H1 (cell line): Measurements from ENCODE around the gene XPNPEP3. TPM values are rescaled to one million over a fixed set of nuclear protein-coding genes. Genes with fewer than 3 reads are reported as not detected.

Experiments used
- CTCF ChIA-PET: fragments of 300-600 bp; sonication (Branson Sonifier 250); formaldehyde crosslinking; loops from one replicate; lab custom pipeline; 2021; ENCODE audit not compliant: partially characterized antibody; lab: Charles Lee
- POLR2A ChIA-PET: fragments of 300-600 bp; sonication (Branson Sonifier 250); formaldehyde crosslinking; loops from one replicate; lab custom pipeline; 2021; ENCODE audit warnings: inconsistent platforms; ENCODE audit not compliant: partially characterized antibody; lab: Charles Lee
- DNase-seq, 2 experiments: peaks; one replicate each; pipeline versions ENCODE4 v3.0.0 to v3.0.0-alpha.2; 2010 to 2022; ENCODE audit warnings: low spot score in 2 of 2, low read depth in 1 of 2, mixed read lengths in 1 of 2
- FAIRE-seq: peaks from 2 replicates; lab custom pipeline; 2011; peaks lifted over from hg19 to GRCh38; lab: Jason Lieb, UNC
- H2AFZ ChIP-seq: 2 replicates; pipeline ENCODE4 v1.8.1; 2012; ENCODE audit warnings: low read length, inconsistent platforms
- H2AK5ac ChIP-seq: 2 replicates; pipeline ENCODE4 v1.6.1; 2013; ENCODE audit warnings: low read depth, low read length
- H2BK120ac ChIP-seq: replicated peaks from 2 replicates; pipeline ENCODE3; 2013; ENCODE audit warnings: low read depth, low read length, inconsistent platforms
- H2BK12ac ChIP-seq: 2 replicates; pipeline ENCODE4 v1.6.1; 2013; ENCODE audit warnings: low read depth, low read length
- H2BK15ac ChIP-seq: 2 replicates; pipeline ENCODE4 v1.6.1; 2013; ENCODE audit warnings: low read length
- H2BK20ac ChIP-seq: 2 replicates; pipeline ENCODE4 v1.6.1; 2013; ENCODE audit warnings: low read length
- H2BK5ac ChIP-seq: 2 replicates; pipeline ENCODE4 v1.6.1; 2013; ENCODE audit warnings: low read depth, low read length
- H3K14ac ChIP-seq: 2 replicates; pipeline ENCODE4 v1.6.1; 2013; ENCODE audit warnings: inconsistent platforms; ENCODE audit not compliant: insufficient read length
- H3K18ac ChIP-seq: 2 replicates; pipeline ENCODE4 v1.6.1; 2013; ENCODE audit warnings: low read length; ENCODE audit errors: extremely low read depth
- H3K23ac ChIP-seq: 2 replicates; pipeline ENCODE4 v1.6.1; 2013; ENCODE audit warnings: inconsistent platforms; ENCODE audit not compliant: insufficient read length
- H3K23me2 ChIP-seq: 2 replicates; pipeline ENCODE4 v1.6.1; 2013; ENCODE audit warnings: low read depth, low read length
- H3K27ac ChIP-seq: 2 replicates; pipeline ENCODE4 v1.6.1; 2011; ENCODE audit warnings: low read depth, low read length, inconsistent platforms
- H3K27me3 ChIP-seq, 4 experiments: replicated peaks in 1 of 4; 1 replicate in 1 of 4; 2 replicates in 3 of 4; pipeline versions ENCODE4 v1.6.1 to v1.8.1; 2011 to 2013; ENCODE audit warnings: low read length in 3 of 4, mild to moderate bottlenecking in 3 of 4, inconsistent platforms in 2 of 4, mixed read lengths in 2 of 4, moderate library complexity in 1 of 4; ENCODE audit not compliant: control insufficient read depth in 3 of 4, insufficient read depth in 3 of 4; ENCODE audit errors: extremely low read depth in 1 of 4
- H3K36me3 ChIP-seq, 4 experiments: 2 replicates each; pipeline versions ENCODE4 v1.6.1 to v1.8.1; 2011 to 2013; ENCODE audit warnings: mild to moderate bottlenecking in 4 of 4, low read length in 3 of 4, moderate library complexity in 2 of 4, control low read depth in 1 of 4, inconsistent platforms in 1 of 4; ENCODE audit not compliant: insufficient read depth in 4 of 4, control insufficient read depth in 2 of 4
- H3K4ac ChIP-seq: replicated peaks from 2 replicates; pipeline ENCODE3; 2013; ENCODE audit warnings: low read length, low read depth, mixed read lengths, inconsistent platforms; ENCODE audit not compliant: insufficient read length
- H3K4me1 ChIP-seq, 4 experiments: replicated peaks in 1 of 4; 1 replicate in 1 of 4; 2 replicates in 3 of 4; pipeline versions ENCODE4 v1.6.1 to v1.8.1; 2011 to 2013; ENCODE audit warnings: low read length in 3 of 4, inconsistent platforms in 2 of 4, mixed read lengths in 1 of 4; ENCODE audit not compliant: insufficient read depth in 4 of 4, control insufficient read depth in 3 of 4
- H3K4me2 ChIP-seq, 2 experiments: 2 replicates each; pipeline versions ENCODE4 v1.6.1 to v1.8.1; 2011 to 2013; ENCODE audit warnings: low read depth in 2 of 2, low read length in 2 of 2, control low read depth in 1 of 2, inconsistent platforms in 1 of 2, mild to moderate bottlenecking in 1 of 2; ENCODE audit not compliant: insufficient read depth in 1 of 2
- H3K4me3 ChIP-seq, 4 experiments: fragments of 200-600, 300-600 bp in 1 of 4; sonication (generic), shearing (Covaris generic), sonication (Bioruptor Twin) in 1 of 4; 2 replicates each; pipeline versions ENCODE4 v1.5.1 to v1.8.1; 2011 to 2016; ENCODE audit warnings: low read length in 4 of 4, low read depth in 3 of 4, control low read depth in 2 of 4, inconsistent platforms in 2 of 4, mild to moderate bottlenecking in 2 of 4, mixed read lengths in 1 of 4, moderate library complexity in 1 of 4; ENCODE audit not compliant: insufficient read depth in 2 of 4; ENCODE audit errors: extremely low read depth in 1 of 4
- H3K56ac ChIP-seq: replicated peaks from 2 replicates; pipeline ENCODE3; 2013; ENCODE audit warnings: low read depth, mild to moderate bottlenecking, mixed read lengths, low read length, inconsistent platforms; ENCODE audit not compliant: insufficient read length
- H3K79me1 ChIP-seq: 2 replicates; pipeline ENCODE4 v1.6.1; 2013; ENCODE audit warnings: low read depth, low read length, control low read depth
- H3K79me2 ChIP-seq, 2 experiments: 2 replicates each; pipeline versions ENCODE4 v1.6.1 to v1.8.1; 2012 to 2013; ENCODE audit warnings: low read length in 2 of 2, mild to moderate bottlenecking in 2 of 2, inconsistent platforms in 1 of 2; ENCODE audit not compliant: insufficient read depth in 2 of 2, control insufficient read depth in 1 of 2
- H3K9ac ChIP-seq, 4 experiments: replicated peaks in 1 of 4; 1 replicate in 1 of 4; 2 replicates in 3 of 4; pipeline versions ENCODE4 v1.6.1 to v1.8.1; 2011 to 2013; ENCODE audit warnings: low read depth in 3 of 4, low read length in 3 of 4, control low read depth in 2 of 4, mild to moderate bottlenecking in 2 of 4, moderate library complexity in 2 of 4, inconsistent platforms in 1 of 4; ENCODE audit errors: extremely low read depth in 1 of 4
- H3K9me3 ChIP-seq, 2 experiments: 2 replicates each; pipeline versions ENCODE4 v1.6.1 to v1.8.1; 2012 to 2013; ENCODE audit warnings: mild to moderate bottlenecking in 2 of 2, moderate library complexity in 2 of 2, control low read depth in 1 of 2, inconsistent platforms in 1 of 2, low read depth in 1 of 2, low read length in 1 of 2, mixed read lengths in 1 of 2; ENCODE audit not compliant: insufficient read depth in 2 of 2
- H4K20me1 ChIP-seq, 2 experiments: replicated peaks in 1 of 2; 2 replicates each; pipeline versions ENCODE3 to v1.8.1; 2011 to 2013; ENCODE audit warnings: inconsistent platforms in 2 of 2, low read length in 2 of 2, mild to moderate bottlenecking in 1 of 2; ENCODE audit not compliant: insufficient read depth in 2 of 2, control insufficient read depth in 1 of 2
- H4K5ac ChIP-seq: 2 replicates; pipeline ENCODE4 v1.6.1; 2013; ENCODE audit warnings: low read length, low read depth, mixed read lengths, inconsistent platforms; ENCODE audit not compliant: insufficient read length
- H4K8ac ChIP-seq: 2 replicates; pipeline ENCODE4 v1.8.0; 2013; ENCODE audit warnings: mild to moderate bottlenecking, moderate library complexity, low read length, inconsistent platforms; ENCODE audit not compliant: insufficient read depth; ENCODE audit errors: extremely low read depth
- H4K91ac ChIP-seq: replicated peaks from 2 replicates; pipeline ENCODE3; 2013; ENCODE audit warnings: low read length, mixed read lengths, inconsistent platforms; ENCODE audit not compliant: insufficient read length
- ATF2 ChIP-seq: IDR thresholded peaks from 2 replicates; pipeline ENCODE4 v1.6.1; 2012; ENCODE audit warnings: low read length, inconsistent platforms
- CEBPB ChIP-seq: IDR thresholded peaks from 2 replicates; pipeline ENCODE4 v1.6.1; 2012; ENCODE audit warnings: low read depth, low read length
- EZH2 ChIP-seq: fragments of 200-600 bp; sonication (generic); IDR thresholded peaks from 2 replicates; pipeline ENCODE4 v1.7.1; 2012; ENCODE audit warnings: low read depth, mild to moderate bottlenecking, moderate library complexity, low read length, inconsistent platforms; ENCODE audit not compliant: severe bottlenecking
- KDM1A ChIP-seq: fragments of 200-600, 300-600 bp; sonication (generic); IDR thresholded peaks from 2 replicates; pipeline ENCODE4 v1.7.1; 2016; ENCODE audit warnings: mild to moderate bottlenecking, low read length, borderline replicate concordance
- MAX ChIP-seq: IDR thresholded peaks from 2 replicates; pipeline ENCODE4 v1.6.1; 2012; ENCODE audit warnings: inconsistent platforms
- NRF1 ChIP-seq: IDR thresholded peaks from 2 replicates; pipeline ENCODE4 v1.6.1; 2011; ENCODE audit warnings: mild to moderate bottlenecking, low read depth, low read length, improper control_type of control experiment
- RXRA ChIP-seq: IDR thresholded peaks from 2 replicates; pipeline ENCODE4 v1.6.1; 2011; ENCODE audit warnings: low read depth, mild to moderate bottlenecking, low read length, moderate library complexity; ENCODE audit not compliant: insufficient read depth
- ZNF274 ChIP-seq: IDR thresholded peaks from 2 replicates; pipeline ENCODE4 v1.7.0; 2012; ENCODE audit warnings: low read length, borderline replicate concordance; ENCODE audit errors: extremely low read depth
- WGBS, 2 experiments: shearing (Covaris generic) in 1 of 2; methylation state at CpG; one replicate each; pipeline versions ENCODE4 v1.1.6 to v1.1.7; 2013 to 2015; ENCODE audit warnings: low lambda C conversion rate in 2 of 2, mixed read lengths in 2 of 2, inconsistent platforms in 1 of 2, low coverage in 1 of 2, missing lambda C conversion rate in 1 of 2; ENCODE audit not compliant: insufficient replicate concordance in 2 of 2, insufficient coverage in 1 of 2, insufficient read length in 1 of 2; ENCODE audit errors: extremely low coverage in 1 of 2, missing lambda C conversion rate in 1 of 2; 5-methylcytosine and 5-hydroxymethylcytosine counted together
- polyA plus RNA-seq, 7 experiments: library from polyadenylated mRNA; depleted of rRNA in 3 of 7; stranded (reverse) in 5 of 7; unstranded in 2 of 7; fragments of >200 nt in 5 of 7; fragments of 200-250 nt in 2 of 7; gene quantifications; 1 replicate in 5 of 7; 2 replicates in 1 of 7; 4 replicates in 1 of 7; pipeline versions ENCODE4 v1.2.1 to v1.2.3, GENCODE V29; 2011 to 2013; ENCODE audit warnings: missing spikeins in 2 of 7, mixed read lengths in 2 of 7
- total RNA-seq: library from RNA; stranded (reverse); fragmentation: NEBNext Ultra II Directional; extraction: Animal tissue kit (Norgen Biotek cat#: 25700); gene quantifications from 2 replicates; pipeline ENCODE4 v1.2.1, GENCODE V29; 2021

Gene XPNPEP3
- total and polyA plus RNA-seq, 2 of the 8 experiments (the other 6 are each of a cell fraction or from before 2014, with no cell fraction given): 25.8 to 29.2 TPM

GRCh38 chr22:40829131-40829530 is 27.8 kb upstream of the XPNPEP3 start:
- 93% methylated on average over 6 of the region's 6 CpGs; no CpG with 5 or more reads in 1 of the 2 experiments for WGBS, 2 experiments
- H2BK20ac ChIP-seq: no peak overlapping the region
- TF ChIP-seq RXRA (no peak), NRF1 (no peak), CEBPB (no peak), KDM1A (no peak), MAX (no peak), EZH2 (no peak), ATF2 (no peak), ZNF274 (no peak)

More at GRCh38 chr22:40829131-40829530, 27.8 kb upstream of the XPNPEP3 start:
- H3K4me1 ChIP-seq: peaks cover 0 to 5% (median 1%) of the 10 kb centered on the region in 4 experiments; a peak in 2 of 7 replicates
- CTCF ChIA-PET: no interaction called here
- H4K91ac ChIP-seq: no peak overlapping the region
- no peak overlapping the region for H3K4me3 ChIP-seq
- H3K27me3 ChIP-seq: no peaks in the 10 kb centered on the region
- no peak overlapping the region for H2AK5ac ChIP-seq
- no peak overlapping the region for H3K27ac ChIP-seq
- H4K20me1 ChIP-seq: peaks cover 0 to 3% of the 10 kb centered on the region in 2 experiments
- no peak overlapping the region for H4K5ac ChIP-seq
- FAIRE-seq (no peak), DNase-seq (no peak)
- no peak overlapping the region for H3K18ac ChIP-seq
- POLR2A ChIA-PET: interaction anchor here (2.3 to 2.4 kb wide), 2 partner anchors 8 to 11 kb away, joined by 9 to 16 read pairs; partner anchors contain the start of gene SLC25A17
- no peak overlapping the region for H2BK120ac ChIP-seq
- H3K9me3 ChIP-seq: no peaks in the 10 kb centered on the region
- H3K9ac ChIP-seq: no peak overlapping the region
- H3K79me2 ChIP-seq: no peaks in the 10 kb centered on the region
- no peak overlapping the region for H2AFZ ChIP-seq
- H3K4me2 ChIP-seq: no peak overlapping the region
- H2BK5ac ChIP-seq: no peak overlapping the region
- H3K23me2 ChIP-seq: no peaks in the 10 kb centered on the region
- H3K36me3 ChIP-seq: peaks cover 14 to 65% (median 30%) of the 10 kb centered on the region in 4 experiments
- H3K4ac ChIP-seq: no peak overlapping the region
- H2BK15ac ChIP-seq: no peak overlapping the region
- H3K14ac ChIP-seq: no peak overlapping the region
- H3K56ac ChIP-seq: no peak overlapping the region
- no peaks in the 10 kb centered on the region for H3K79me1 ChIP-seq
- H4K8ac ChIP-seq: no peak overlapping the region
- no peak overlapping the region for H3K23ac ChIP-seq
- no peak overlapping the region for H2BK12ac ChIP-seq
